Measurements from ENCODE around the gene IRF5.
"Not testable (repeated sequence)": the region's sequence is repeated elsewhere in the genome, so short reads cannot be mapped to it uniquely, and the experiment has no call there.

IRF5 gene

DNA sequence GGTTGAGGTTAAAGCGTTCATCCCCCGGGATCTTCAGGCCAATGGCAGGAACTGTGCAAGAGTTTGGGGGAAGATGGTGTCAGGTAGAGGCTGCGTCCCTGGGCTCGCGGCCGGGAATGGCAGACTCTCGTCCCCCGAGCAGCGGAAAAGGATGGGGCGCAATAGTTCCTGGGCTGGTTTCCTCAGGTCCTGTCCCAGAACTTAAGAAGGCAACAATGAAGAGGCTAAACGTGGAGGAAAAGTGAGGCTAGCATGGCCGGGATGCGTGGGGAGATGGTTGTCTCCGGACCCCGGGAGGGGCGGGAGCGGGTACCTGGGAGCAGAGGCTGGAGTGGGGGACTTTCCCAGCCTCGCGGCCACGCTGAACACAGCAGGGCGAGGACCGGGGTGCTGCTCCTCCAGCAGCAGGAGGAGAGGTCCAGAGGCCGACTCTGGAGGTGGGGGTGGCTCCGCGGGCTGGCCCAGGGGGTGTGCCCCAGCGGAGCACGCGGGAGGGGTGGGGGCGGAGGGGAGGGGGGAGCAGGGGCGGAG is 882 bp downstream of the IRF5 start:
- no peak for DNase-seq (ENCODE audit: low read depth in 2 of 2)

DNA sequence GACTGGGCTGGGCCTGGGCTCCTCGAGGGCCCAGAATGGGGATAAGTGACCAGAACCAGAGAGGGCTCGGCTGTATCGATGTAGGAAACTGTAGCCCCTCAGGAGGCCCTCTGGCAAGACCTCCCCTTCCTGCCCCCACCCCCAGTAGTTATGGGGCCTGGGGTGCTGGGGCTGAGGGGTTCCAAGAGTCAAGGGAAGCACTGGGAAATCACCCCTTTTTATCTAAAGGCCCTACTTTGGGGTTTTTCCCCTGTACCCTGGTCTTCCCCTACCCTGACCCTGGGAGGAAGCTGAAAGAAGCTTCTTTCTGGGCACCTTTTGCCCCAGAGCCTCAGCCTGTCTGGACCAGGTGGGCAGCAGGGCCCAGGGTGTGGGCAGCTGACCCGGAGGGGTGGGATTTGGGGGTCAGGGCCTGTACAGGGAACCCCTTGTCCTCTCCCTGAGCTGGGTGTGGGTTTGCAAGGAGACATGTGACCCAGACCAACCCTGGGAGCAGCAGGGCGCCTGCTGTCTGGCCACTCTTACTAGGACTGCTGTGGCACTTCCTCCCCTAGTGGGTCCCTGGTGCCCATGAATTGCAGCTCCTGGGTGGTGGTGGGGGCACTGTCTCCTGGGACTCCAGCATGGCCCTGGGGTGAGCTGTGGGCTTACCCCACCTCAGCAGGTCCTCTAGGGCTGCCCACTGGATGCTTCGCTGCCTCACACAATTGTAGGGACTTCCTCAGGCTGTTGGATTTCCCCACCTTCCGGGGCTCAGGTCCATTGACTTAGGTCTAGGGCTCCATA is 1.5 kb downstream of the IRF5 start:
- DNase-seq (ENCODE audit: low read depth in 2 of 2): no peak

DNA sequence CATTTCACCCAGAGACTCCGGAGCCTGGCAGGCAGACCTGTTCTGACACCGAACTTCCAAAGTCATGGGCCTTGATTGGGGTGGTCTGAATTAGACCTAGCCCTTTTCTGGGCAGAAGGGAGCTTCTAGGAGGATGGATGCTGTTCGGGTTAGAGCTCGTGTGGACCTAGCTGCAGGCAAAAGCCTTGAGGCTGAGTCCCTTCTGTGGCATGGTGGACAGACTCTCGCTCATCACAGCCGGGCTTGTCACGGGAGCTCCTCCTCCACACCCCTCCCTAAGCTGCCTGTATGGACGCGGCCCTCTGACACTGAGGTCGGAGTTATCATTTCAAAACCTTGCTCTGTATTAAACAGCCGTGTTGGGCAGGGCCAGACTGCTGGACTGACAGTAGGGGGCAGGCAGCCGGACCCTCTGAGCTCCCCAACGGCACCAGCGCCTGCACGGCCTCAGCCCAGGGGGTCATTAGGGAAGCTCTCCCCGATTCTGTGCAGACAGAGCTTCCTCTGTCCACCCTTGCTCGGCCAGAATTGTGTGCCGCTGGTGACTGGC is 2.2 kb downstream of the IRF5 start:
- no peak for DNase-seq (ENCODE audit: low read depth in 2 of 2)

DNA sequence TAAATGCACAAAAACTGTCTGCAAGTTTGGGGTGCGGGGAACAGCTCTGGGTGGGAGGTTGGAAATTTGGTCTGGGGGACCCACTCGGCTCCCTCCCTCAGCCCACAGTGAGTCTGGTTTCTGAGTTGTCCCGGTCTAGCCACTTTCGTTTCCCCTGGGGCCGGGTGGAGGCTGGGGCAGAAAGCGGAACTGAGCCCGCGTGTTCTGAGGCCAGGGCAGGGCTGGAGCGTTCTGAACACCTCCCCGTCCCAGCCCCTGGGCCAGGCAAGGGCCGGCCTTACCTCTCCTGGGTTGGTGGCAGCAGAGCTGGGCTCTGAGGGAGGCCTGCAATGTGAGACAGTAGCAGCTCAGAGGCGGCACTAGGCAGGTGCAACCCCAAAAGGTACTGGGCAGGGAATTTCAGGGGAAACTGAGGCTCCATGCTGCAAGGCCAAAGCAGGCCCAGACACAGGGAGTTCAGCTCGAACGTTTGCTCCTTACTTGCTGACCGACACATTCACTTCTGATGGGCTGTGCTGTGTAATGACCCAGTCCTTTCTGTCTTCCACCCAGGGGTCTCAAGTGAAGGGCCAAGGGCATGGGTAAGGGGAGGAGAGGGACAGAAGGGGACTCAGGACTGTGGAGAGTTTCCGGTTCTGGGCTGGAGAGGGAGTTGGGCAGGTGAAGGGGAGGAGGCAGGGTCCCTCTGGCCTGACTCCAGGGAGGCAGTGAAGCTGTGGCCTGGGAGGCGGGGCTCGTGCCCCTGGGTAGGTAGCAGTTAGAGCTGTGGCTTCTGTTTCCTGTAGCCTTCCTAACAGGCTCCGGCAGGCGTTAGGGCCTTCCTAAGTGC is 3.0 kb downstream of the IRF5 start:
- no peak for DNase-seq (ENCODE audit: low read depth in 2 of 2)

DNA sequence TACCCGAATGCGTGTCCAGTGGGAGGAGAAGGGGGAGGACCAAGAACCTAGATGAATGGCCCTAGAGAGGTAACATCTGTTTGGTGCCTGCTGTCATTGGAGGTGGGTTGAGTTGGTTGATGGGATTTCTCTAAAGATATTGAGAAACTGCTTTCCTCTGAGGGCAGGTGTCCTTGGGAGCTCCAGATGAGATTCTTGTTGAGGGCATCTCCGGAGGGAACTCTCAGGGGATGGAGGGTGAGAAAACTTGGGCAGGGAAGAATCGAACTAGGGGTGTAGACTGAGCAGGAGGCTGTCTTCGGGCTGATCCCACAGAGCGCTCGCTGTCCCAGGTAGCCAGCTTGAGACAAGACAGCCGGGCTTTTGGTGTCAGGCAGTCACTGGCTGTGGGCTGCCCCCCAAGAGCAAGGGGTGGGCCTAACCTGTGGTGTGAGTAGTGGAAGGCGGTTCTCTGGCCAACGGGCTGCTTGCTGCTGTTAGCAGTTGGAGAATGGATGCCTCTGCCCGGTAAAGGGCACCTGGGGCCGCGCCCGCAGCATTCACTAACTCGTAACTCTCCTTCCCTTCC is 3.7 kb downstream of the IRF5 start:
- no peak for DNase-seq (ENCODE audit: low read depth in 2 of 2)

DNA sequence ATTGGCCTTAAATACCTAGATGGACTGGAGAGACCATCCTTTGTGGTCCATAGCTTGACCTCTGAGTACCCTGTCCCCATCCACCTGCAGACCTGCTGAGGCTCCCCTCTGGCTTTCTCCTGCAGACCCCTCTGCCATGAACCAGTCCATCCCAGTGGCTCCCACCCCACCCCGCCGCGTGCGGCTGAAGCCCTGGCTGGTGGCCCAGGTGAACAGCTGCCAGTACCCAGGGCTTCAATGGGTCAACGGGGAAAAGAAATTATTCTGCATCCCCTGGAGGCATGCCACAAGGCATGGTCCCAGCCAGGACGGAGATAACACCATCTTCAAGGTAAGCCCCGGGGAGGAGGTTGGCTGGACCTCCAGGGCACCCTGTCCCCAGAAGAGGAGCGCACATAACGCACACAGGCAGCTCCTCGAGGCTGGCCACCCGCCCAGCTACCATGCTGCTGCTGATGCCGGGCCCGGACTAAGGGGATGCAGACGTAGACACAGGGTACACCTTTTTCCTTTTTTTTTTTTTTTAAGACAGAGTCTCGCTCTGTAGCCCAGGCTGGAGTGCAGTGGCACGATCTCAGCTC is 4.3 kb downstream of the IRF5 start:
- no peak for DNase-seq (ENCODE audit: low read depth in 2 of 2)

DNA sequence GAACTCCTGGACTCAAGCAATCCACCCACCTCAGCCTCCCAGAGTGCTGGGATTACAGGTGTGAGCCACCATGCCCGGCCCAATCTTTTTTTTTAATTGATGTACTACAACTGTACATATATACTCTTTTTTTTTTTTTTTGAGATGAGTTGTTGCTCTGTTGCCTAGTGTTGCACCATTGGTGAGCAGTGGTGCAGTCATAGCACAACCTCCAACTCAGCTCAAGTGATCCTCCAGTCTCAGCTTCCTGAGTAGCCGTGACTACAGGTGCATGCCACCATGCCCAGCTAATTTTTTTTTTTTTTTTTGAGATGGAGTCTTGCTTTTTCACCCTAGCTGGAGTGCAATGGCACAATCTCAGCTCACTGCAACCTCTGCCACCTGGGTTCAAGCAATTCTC is 5.5 kb downstream of the IRF5 start:
- DNase-seq (ENCODE audit: low read depth in 2 of 2): not testable (repeated sequence)

DNA sequence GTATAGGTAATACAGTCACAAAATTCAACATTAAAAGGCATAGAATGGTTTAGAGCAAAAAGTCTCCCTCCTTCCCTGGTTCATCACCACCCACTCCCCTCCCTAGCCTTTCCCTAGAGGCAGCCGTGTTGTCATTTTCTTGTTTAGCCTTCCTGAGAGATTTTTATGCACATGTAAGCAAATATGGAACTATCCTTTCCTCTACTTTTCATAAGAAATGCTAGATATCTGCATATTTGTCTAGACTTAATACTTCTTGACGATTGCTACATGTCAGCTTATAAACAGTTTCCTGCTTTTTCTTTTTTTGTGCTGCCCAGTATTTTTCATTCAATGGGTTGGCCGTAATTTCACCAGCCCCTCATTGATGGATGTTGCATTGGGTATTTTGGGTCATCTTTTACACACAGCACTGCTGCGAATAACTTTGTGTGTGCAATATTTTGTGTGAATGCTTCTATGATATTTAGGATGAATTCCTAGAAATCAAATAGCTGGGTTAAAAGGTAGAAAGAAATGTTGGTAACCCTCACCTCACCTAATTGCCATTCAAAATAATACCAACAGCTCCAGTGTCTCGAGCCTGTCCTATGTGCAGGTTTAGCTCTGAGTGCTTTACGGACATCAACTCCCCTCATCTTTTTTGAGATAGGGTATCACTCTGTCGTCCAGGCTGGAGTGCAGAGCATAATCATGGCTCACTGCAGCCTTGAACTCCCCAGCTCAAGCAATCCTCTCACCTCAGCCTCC is 6.9 kb downstream of the IRF5 start:
- DNase-seq (ENCODE audit: low read depth in 2 of 2): no peak

DNA sequence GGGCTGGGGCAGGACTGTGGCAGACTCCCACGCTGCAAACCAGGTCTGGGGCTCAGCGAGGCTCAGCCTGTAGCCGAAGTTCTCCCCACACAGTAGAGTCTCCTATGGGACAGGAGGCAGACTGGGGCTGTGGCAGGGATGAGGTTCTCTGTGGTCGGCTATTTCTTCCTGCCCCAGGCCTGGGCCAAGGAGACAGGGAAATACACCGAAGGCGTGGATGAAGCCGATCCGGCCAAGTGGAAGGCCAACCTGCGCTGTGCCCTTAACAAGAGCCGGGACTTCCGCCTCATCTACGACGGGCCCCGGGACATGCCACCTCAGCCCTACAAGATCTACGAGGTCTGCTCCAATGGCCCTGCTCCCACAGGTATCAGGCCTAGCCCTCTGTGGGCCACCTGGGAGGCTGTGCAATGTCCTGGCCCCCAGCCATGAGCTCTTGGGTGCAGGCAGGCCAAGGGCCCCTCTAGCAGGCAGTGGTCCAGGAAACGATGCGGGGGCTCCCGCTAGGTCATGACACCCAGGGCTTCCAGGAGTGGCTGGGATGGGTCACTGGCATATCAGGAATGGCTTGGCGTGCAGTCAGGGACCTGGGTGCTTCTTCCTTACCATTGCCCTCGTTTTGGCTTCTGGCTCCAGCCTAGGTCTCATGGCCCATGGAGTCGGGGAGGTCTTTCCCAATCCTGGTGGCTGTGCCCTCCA is 8.1 kb downstream of the IRF5 start:
- no peak for DNase-seq (ENCODE audit: low read depth in 2 of 2)

DNA sequence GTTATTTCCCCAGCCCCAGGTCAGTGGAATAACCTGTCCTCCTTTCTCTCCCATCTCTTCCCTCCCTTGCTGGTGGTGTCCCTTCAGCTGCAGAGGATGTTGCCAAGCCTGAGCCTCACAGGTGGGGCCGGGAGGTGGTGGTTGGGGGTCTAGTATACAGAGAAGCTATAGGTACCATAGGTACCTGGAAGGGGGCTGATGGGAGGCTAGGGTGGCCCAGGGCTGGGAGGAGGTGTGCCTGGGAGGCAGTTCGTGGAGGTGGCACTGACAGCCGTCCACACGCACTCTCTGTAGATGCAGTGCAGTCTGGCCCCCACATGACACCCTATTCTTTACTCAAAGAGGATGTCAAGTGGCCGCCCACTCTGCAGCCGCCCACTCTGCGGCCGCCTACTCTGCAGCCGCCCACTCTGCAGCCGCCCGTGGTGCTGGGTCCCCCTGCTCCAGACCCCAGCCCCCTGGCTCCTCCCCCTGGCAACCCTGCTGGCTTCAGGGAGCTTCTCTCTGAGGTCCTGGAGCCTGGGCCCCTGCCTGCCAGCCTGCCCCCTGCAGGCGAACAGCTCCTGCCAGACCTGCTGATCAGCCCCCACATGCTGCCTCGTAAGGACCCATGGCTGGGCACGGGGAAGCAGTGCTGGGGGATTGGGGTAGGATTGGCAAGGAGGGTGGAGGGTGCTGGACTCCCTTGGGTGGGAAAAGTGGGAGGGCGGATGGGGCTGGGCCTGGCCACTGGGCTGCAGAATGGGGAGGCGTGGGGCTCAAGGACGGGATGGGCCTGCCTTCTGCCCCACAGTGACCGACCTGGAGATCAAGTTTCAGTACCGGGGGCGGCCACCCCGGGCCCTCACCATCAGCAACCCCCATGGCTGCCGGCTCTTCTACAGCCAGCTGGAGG is 9.5 kb downstream of the IRF5 start:
- DNase-seq (ENCODE audit: low read depth in 2 of 2): no peak

DNA sequence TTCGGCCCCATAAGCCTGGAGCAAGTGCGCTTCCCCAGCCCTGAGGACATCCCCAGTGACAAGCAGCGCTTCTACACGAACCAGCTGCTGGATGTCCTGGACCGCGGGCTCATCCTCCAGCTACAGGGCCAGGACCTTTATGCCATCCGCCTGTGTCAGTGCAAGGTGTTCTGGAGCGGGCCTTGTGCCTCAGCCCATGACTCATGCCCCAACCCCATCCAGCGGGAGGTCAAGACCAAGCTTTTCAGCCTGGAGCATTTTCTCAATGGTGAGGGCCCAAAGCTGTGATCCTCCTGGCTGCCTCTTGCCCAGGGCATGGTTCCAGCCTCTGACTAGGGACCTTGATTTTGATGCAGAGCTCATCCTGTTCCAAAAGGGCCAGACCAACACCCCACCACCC is 10.1 kb downstream of the IRF5 start:
- DNase-seq (ENCODE audit: low read depth in 2 of 2): no peak

DNA sequence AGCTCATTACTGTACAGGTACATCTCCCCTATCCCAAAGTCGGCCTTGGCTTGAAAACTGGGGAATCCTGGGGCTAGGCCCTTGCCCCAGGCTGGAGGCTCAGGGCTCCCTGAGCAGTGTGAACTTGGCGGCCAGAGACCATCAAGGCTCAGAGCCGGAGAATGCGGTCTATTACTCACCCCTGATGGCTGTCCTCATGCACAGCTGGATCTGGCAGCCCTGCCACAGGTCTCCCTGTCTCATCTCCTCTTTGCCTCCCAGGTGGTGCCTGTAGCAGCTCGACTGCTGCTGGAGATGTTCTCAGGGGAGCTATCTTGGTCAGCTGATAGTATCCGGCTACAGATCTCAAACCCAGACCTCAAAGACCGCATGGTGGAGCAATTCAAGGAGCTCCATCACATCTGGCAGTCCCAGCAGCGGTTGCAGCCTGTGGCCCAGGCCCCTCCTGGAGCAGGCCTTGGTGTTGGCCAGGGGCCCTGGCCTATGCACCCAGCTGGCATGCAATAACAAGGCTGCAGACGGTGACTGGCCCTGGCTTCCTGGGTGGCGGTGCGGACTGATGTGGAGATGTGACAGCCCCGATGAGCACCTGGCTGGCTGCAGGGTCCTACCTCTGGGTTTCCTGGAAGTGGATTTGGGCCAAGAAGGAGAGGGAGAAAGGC is 10.7 kb downstream of the IRF5 start:
- DNase-seq (ENCODE audit: low read depth in 2 of 2): no peak

DNA sequence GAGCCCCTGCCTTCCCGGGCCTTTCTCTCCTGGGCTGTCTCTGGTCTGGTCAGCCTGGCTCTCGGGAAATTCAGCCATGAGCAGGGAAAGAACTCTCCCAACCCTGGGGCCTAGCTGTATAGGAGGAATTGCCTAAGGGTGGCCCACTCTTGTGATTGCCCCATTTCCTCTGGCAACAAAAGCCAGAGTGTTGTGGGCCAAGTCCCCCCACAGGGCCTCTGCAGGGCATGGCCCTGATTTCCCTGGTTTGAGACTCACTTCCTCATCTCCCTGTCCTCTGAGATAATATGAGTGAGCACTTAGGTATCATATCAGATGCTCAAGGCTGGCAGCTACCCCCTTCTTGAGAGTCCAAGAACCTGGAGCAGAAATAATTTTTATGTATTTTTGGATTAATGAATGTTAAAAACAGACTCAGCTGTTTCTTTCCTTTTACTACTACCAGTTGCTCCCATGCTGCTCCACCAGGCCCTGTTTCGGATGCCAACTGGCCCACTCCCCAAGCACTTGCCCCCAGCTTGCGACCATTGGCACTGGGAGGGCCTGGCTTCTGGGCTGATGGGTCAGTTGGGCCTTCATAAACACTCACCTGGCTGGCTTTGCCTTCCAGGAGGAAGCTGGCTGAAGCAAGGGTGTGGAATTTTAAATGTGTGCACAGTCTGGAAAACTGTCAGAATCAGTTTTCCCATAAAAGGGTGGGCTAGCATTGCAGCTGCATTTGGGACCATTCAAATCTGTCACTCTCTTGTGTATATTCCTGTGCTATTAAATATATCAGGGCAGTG is 11.4 kb downstream of the IRF5 start:
- DNase-seq (ENCODE audit: low read depth in 2 of 2): no peak

DNA sequence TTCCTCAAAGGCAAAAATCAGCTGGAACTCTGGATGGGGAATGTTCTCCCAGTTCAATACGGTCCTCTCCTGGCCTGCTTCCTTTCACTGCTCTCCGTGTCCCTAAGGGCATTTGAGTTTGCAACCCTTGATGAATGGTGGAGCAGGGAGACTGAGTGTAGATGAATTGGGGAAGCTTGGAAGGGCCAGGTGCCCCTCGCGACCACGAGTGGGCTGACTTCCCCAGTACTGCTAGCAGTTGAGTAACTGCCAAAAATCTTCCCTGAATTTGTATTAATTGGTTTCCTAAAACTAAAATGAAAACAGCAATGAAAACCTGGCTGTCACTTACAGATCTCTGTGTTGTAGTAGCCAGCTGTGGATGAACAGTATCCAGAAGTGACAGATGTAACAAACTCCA is 13.6 kb downstream of the IRF5 start:
- DNase-seq (ENCODE audit: low read depth in 2 of 2): no peak

DNA sequence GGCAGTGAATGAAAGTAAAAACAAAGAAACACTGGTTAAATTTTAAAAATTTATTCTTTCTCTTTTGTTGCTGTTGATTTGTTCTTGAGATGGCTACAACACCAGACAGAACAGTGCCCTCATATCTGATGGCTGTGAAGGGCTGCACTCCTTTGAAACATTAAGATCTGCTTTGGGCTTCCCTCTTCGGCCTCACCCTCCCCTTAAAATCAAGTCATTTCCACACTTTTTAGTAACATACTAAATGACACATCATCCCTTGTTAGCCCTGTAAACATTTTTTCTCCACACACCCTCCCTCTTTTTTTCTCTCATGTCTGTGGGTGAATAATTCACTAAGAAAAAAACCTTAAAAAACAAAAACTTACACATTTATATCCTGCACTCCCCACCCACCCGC is 16.4 kb downstream of the IRF5 start:
- no peak for DNase-seq (ENCODE audit: low read depth in 2 of 2)

DNA sequence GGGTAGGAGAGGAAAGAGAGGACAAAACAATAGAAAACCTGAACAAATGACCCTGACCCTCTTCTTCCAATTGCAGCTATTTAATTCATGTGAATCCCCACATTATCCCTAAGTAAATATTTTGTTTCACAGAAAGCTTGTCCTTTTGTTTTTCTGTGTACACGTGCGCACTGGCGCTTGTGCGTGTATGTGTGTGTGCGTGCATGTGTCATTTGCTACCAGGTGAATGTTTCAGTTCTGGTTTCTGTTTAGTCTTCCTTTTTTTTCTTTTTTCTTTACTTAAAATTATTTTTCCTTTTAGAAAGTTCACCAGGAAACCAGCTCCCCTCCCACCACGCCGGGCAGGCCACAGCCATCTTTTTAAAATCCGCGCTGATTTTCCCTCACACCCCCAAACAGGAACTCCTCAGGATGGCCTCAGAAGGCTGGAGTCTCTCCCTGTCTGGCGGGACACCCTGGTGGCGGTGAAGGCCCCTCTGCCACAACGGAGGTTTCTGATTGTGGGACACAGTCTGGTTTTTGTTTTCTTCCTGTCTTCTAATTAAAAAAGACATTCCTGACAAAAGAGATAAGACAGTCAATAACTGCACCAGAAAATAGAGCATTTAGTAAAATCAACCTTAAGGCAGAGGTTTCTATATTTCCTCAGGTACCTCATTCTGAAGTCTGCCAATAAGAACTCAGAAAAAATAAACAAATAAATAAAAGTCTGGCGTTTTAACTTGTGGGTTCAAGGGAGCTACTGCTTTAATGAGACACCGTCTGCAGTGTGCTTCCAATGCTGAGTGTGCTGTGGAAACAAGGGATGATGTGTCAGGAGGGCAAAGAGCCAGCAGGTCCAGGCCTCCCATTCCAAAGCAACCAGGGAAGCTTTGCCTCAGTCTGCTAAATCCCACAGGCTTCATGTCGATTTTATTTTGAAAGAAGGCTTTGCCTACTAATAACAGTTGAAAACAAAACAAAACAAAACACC is 17.4 kb downstream of the IRF5 start:
- no peak for DNase-seq (ENCODE audit: low read depth in 2 of 2)

DNA sequence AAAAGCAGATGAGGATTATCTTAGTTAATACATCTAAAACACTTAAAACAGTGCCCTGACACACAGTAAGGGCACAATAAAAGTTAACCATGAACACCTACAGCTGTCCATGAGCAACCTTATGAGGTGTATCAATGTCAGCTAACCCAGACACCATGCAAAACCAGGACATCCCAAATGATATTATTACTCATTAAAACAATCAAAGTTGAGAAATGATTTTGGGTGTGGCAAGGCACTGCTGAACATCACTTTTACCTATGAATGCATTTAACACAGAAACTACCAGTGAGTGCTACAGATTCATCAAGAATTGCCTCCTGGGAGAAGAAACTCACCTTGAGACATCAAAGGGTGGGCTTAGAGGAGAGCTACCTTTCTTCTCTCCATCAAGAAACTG is 18.3 kb downstream of the IRF5 start:
- no peak for DNase-seq (ENCODE audit: low read depth in 2 of 2)

Data from stimulated activated CD8-positive, alpha-beta memory T cell treated with anti-CD3 and anti-CD28 coated beads, Interleukin-2, amount 100 ng/mL, for 1 hour (primary cell).